ENCODE measurements around the gene COL4A3.
A peak's percentile ranks its signal among the peaks of the same experiment; 100 is the strongest.

Gene COL4A3

DNA sequence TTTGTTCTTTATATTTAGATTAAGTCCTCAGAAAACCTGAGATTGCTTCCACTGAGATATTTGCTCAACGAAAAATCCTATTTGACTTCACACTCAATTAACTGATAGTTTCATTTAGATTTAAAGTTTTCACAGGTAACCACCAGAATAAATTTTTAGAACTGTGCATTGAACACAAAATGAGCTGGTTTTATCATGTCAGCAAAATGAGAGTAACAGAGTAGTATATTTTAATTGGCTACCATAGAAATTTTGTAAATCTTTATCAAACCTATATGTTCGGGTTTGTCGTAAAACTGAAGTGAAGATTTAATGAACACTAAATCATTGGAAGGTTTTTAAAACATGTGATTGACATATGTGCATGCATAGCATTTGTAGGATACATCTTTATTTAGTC lies 127.9 kb downstream of the COL4A3 start:
- no peak for DNase-seq (ENCODE audit: low read depth in 3 of 3)

DNA sequence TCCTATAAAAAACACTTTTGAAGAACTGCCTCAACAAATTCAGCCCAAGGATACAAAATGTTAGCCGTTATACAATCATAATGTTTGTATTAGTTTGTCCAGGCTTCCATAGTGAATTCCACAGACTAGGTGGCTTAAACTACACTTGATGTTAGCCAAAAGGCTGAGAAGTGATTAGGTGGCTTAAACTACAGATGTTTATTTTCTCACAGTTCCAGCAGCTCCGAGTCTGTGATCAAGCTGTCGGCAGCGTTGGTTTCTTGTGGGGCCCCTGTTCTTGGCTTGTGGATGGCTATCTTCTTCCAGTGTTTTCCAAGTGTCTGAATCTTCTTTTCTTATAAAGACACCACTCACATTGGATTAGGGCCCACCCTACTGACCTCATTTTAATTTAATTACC lies 129.1 kb downstream of the COL4A3 start:
- DNase-seq (ENCODE audit: low read depth in 3 of 3), result no peak

DNA sequence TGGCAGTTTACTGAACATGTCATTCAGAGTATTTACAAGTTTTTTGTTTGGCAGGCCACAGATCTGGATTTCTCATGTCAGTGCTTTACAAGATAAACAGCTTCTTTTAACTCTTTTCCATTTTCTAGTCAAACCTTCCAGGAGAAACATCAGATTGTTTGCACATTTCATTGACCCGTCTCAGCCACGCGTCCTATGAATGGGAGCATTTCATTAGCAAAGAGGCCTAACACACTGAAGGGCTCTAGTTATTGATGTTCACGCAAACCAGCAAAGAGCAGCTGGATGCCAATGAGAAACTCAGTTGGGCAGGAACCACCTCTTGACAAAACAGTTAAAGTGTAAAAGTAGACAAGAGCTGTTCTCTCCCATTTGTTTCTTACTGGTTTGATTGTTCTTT lies 131.4 kb downstream of the COL4A3 start:
- DNase-seq (ENCODE audit: low read depth in 3 of 3), result no peak

DNA sequence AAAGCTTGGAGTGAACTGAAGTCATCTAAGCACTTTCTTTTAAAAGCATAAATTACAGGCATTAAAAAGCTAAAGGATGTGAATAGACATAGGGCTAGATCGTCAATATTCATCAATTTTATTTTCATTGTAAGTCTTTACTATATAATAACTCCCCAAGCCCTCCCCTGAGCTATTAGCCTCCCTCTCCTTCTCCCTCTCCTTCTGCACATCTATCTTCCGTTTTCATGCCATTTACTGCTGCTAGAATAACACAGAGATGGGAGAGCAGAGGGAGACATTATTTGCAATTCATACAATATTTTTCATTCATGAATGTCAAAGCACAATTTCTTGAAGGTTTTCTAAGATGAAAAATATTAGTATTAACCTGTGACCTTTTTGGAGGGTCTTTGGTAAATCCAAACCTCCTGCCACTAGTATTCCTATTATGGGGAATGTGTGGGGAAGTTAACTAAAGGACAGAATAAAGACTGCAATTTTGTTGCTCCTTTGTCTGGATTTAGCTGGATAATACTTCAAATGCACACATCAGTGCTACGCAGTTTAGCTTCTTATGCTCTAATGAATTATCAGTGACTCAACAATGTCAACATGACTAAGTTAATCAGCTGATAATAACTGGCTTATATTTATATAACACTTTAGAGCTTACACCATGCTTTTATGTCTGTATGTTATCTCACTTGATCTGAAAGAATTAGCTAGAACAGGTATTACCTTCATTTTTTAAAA lies 132.4 kb downstream of the COL4A3 start:
- DNase-seq (ENCODE audit: low read depth in 3 of 3), result no peak

DNA sequence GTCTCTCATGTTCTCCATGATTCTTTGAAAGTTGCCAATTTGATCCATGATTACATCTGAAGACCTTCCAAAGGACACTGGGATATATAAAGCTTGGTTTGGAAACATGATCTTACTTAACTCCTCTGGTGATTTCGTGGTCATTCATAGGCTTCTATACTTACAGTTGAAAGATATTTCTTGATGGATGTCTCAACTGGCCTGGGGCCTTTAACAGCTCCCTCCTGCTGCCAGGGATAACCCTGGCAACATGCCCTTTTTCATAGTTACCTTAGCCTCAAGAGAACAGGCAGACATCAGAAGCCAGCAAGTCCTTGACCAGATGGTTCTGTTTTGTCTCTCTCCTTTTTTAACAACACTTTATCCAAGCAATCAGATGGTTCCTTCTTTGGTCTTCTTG lies 137.1 kb downstream of the COL4A3 start:
- DNase-seq (ENCODE audit: low read depth in 3 of 3), result no peak

DNA sequence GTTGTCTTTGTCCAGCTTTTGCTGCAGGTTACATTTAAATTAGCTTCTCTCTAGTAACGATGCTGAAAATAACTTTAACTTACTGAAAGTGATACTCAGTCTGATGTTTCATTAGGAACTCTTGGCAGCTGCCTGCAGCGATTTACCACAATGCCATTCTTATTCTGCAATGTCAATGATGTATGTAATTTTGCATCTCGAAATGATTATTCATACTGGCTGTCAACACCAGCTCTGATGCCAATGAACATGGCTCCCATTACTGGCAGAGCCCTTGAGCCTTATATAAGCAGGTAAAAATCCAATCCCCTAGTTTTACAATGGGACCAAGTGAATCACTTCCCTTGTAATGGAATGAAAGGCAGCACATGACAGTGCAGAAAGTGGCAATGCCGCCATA lies 144.4 kb downstream of the COL4A3 start:
- no peak for DNase-seq (ENCODE audit: low read depth in 3 of 3)

DNA sequence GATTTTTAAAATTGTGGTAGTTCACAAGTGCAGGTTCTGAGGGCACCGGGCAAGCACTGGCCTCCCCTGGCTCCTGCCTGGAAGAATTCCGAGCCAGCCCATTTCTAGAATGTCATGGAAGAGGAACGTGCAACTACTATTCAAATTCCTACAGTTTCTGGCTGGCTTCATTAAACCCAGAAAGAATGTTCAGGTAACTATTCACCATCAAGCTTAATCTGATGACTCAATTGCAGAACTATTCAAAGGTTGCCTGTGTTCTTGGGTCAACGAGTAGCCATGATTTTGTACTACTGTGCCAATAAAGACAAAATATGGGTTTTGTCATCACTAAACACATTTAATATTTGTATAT lies 146.3 kb downstream of the COL4A3 start:
- DNase-seq (ENCODE audit: low read depth in 3 of 3), result no peak

DNA sequence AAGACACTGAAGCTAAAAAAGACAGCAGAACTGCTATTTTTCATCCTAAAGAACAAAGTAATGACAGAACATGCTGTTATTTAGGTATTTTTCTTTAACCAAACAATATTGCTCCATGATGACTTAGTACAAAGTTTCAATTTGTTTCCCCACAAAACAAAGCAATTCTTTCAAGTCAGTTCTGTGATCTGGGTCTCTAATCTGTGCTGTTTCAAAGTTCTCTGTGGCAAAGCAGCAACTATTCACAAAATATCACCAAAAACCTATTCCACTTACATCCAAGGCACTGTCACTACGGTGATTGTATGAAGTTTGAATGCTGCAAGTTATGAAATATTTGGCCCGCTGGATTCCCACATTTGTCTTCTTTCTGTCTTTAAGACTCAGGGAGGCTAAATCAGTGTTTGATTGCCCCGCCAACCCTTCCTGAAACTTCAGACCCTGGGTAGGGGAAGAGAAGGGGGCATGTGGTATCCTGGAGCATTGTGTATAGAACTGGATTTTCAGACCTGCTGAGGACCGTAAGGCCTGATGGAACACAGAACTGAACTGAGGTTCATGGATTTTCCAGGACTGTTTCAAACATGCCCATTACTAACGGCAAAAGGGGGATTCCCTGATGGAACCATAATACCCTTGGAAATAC lies 147.6 kb downstream of the COL4A3 start:
- no peak for DNase-seq (ENCODE audit: low read depth in 3 of 3)

DNA sequence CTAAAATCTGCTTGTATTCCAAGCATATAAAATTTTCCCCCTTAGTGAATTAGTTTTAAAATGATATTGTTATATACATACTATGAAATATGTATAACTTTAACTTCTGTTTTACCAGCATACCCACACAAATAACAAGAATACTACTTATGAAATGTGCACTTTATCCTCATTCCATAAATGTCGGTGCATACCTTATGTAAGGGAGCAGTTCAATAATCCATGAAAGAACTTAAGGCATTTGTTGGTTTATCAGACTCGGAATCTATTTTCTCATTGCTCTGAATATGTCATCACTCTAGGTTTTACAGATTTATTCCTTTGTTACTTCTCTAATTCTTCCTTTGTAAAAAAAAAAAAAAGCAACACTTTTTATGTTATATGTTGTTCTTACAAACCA lies 148.2 kb downstream of the COL4A3 start:
- no peak for DNase-seq (ENCODE audit: low read depth in 3 of 3)

DNA sequence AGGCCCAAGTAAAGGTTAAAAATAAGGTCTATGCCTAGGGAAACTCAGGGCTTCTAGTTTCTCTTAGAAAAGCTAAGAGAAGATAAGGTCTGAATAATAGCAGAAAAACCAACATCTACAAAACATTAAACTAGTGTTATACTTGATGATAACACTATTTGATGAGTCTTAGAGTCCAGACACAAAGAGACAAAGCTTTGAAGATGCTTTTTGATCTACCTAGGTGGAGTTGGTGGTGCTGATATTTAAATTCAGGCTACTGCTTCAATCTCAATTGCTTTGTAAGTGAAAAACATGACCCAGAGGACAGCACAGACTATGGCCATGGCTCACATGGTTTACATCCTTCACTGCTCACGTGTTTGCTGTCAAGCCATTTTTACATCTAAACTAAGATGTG lies 148.9 kb downstream of the COL4A3 start:
- no peak for DNase-seq (ENCODE audit: low read depth in 3 of 3)

DNA sequence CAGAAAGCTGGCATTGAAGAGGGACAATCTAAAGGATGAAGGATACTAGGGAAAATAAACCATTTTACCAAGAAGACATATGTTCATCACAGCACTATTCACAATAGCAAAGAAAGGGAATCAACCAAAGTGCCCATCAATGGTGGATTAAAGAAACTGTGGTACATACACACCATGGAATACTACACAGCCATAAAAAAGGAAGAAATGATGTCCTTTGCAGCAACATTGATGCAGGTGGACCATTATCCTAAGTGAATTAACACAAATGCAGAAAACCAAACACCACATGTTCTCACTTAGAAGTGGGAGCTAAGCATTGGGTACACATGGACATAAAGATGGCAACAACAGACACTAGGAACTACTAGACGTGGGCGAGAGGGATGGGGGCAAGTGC lies 153.4 kb downstream of the COL4A3 start:
- DNase-seq (ENCODE audit: low read depth in 3 of 3), result no peak

DNA sequence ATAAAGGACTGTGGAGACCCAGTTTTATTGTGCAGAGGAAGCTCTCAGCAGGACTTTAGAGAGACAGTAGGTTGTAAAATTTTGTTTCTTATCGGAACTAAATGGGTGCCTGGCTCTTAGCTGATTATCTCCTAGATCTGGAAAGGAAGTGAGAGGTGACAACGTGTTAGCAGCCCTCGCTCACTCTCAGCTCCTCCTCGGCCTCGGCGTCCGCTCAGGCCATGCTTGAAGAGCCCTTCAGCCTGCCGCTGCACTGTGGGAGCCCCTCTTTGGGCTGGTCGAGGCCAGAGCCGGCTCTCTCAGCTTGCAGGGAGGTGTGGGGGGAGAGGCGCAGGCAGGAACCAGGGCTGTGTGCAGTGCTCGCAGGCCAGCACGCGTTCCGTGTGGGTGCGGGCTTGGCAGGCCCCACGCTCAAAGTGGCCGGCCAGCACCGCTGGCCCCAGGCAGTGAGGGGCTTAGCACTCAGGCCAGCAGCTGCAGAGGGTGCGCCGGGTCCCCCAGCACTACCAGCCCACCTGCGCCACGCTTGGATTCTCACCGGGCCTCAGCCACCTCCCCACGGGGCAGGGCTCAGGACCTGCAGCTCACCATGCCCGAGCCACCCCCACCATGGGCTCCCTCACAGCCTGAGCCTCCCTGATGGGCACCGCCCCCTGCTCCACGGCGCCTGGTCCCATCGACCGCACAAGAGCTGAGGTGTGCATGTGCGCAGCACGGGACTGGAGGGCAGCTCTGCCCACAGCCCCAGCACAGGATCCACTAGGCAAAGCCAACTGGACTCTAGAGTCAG lies 156.1 kb downstream of the COL4A3 start:
- DNase-seq (ENCODE audit: low read depth in 3 of 3), result no peak

DNA sequence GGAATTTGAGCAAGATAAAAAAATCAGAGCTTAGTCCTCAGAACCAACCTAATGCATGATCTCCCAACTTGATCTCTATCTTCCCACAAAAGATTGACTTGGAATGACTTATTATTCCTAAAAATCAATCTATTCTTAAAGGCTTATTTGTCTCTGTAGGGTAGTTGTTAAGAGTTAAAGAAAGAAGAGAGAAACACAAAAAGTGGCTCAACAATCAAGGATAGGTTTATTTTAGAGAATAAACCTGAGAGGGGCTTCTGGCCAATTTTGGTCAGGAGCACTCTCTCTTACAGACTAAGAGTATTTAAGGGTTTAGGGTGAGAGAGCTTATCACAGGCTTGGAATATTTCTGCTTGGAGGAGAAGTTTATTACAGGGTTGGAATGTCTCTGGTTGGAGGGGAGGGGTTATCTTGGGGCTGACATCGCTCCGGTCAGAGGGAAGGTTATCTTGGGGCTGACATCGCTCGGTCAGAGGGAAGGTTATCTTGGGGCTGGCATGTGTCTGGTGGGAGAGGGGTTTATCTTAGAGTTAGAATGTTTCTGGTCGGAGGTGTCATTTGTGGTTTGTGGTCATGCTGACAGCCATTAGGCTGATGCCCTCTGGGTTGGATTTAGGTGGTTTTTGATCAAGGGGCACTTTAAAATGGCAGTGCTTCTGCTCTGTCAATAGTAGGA lies 158.2 kb downstream of the COL4A3 start:
- DNase-seq (ENCODE audit: low read depth in 3 of 3), result no peak

DNA sequence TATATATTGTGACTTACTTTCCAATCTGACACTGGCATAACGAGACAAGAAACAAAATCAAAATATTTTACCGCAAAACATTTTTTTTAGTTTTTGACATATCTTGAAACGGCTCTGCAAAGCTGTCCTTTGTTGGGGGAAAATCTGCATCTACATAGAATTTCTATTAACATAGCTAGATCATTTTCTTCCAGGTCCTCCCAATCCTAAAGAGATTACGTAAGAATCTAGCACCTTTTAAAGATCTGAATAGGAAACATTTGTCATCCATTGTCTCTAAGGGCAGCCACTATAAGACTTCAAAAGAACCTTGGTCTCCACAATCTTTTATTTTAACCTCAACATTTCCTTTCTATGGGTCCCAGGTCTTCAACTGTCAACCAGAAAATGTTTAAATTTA lies 159.4 kb downstream of the COL4A3 start:
- DNase-seq (ENCODE audit: low read depth in 3 of 3), result no peak

DNA sequence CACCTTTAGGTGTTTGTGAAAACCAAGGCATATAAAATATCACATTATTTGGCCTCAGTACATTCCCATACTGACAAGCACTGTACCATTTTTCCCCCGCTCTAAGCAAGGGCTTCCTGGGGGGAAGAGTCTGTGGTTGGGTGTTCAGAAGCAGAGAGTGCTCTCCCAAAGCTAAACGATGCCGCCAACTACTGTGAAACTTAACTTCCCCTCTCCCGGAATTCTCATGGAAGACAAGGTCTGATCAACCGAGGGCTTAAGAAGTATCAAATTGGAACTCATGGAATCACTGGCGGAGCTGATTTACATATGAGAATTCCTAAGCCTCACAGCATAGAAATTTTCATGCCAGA lies 160.2 kb downstream of the COL4A3 start:
- no peak for DNase-seq (ENCODE audit: low read depth in 3 of 3)

DNA sequence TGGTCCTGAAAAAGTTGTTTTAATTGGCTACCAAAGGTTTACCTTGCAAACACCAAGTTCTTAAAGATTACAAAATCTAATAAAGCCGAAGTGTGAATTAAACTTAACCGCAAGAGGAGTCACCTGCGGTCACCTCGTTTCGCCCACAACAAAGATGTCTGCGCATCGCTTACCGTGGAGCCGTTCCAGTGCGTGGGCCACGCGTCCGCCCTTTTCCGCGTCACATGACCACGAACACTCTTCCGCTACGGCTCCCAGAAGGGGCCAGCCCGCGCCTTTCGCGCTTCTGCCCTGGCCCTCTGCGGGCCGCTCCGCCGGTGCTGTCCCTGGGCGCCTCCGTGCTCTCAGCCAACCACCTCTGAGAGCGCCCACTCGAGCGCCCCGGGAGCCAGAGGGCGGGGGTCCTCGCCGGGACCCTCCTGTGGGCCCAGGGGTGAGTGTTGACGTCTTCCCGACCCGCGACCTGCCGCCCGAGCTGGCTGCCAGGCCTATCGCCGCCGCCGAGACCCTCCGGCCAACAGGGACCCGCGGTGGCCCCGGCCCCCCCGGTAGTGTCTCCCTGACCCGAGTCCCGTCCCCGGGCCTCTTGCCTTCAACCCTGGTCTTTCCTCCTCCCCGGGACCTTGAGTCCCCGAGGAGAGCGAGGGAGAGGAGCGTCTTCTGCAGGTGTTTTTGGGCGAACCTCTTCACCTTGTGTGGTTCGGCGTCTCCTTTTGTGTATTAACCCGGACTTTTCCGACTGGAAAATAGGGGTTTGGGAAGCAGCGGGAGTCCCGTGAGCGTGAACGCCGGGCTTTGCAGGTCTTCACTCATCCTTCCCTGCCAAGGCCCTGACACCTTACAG lies 160.8 kb downstream of the COL4A3 start, which contains the start of gene MFF:
TSS of gene MFF (plus strand) at position 257 of the 844 bp plus-strand sequence. CDS start 5,415 bp downstream, outside the sequence.
- peak; percentile 82 to 90 (median 88) for DNase-seq (ENCODE audit: low read depth in 3 of 3)

DNA sequence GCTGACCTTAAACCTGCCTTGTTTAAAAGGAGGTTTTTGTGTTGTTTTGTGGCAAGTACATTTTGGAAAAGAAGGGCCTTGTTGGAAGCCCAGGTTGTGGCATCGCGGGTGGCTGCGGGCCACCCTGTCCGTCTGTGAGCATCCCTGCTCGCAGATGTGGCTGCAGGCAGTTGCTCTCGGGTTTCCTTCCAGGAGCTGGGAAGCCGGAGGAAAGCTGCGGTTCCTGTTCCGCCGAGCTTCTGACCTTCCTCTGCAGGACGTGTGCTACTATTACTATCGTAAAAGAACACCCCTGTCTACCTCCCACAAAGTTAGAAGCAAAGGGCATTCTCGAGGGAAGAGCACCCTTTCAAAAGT lies 161.4 kb downstream of the COL4A3 start:
- DNase-seq (ENCODE audit: low read depth in 3 of 3), result no peak

DNA sequence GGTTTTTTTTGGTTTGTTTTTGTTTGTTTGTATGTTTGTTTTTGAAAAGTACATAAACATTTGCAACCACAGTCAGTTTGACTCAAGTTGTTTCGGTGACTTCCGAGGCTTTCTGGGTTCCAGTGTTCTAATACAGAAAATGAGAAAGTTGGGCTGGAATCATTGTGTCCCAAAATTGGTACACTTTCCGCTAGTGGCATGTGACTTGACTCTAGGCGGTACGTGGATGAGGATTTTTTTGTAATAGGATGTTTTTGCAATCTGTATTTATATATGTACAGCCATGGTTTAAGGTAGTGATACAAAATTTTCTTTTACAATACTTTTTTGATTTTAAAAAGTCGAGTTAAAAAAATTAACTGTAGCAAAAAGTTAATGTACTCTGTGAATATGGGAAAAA lies 162.4 kb downstream of the COL4A3 start:
- no peak for DNase-seq (ENCODE audit: low read depth in 3 of 3)

DNA sequence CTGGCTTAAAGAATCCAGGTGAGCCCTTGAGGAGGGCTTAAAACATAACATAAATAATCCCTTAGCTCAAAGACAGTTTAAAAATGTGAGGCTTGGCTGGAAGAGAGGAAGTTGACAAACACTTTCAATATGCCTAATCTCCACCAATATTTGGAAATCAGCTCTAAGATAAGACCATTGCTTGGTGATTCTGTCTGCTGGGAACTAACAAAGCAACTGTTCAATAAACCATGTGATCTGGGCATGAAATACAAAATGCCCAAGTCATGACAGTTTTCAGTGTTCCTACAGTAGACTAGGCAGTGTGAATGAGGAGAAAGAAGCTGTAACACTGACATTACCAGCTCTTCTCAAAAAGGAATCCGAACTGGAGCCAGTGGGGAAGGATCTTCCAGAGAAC lies 171.3 kb downstream of the COL4A3 start:
- no peak for DNase-seq (ENCODE audit: low read depth in 3 of 3)

DNA sequence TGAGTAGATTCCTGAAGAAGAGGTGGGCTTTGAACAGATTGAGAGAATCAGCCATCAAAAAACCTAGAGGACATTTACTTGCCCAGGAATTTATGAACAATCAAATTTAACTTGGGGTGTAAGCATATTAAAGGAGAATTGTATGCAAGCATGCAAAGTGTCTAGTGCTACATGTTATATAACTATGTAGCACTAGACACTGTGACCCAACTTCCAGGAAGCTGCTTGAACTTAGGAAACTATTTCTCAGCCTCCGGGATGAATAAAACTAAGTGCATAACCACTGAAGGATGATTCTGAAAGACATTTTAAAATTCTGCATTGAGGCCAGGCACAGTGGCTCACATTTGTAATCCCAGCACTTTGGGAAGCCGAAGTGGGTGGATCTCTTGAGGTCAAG lies 173.0 kb downstream of the COL4A3 start:
- DNase-seq (ENCODE audit: low read depth in 3 of 3), result no peak

DNA sequence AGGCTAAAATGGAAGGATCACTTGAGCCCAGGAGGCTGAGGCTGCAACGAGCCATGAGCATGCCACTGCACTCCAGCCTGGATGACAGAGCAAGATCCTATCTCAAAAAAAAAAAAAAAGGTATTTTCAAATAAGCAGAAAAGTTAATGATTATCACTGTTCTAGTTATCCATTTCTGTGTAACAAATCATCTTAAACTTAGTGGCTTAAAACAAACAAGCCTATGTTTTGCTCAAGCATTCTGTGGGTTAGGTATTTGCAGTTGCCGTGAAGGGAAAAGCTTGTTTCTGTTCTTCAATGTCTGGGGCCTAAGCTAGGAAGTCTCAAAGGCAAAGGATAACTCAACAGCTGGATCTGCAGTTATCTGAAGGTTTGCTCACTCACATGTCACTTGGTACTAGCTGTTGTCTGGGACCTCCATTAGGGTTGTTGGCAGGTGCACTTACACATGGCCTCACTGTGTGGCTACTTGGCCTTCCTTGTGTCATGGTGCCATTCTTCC lies 174.7 kb downstream of the COL4A3 start:
- no peak for DNase-seq (ENCODE audit: low read depth in 3 of 3)
